B cell (primary cell): ENCODE measurements around the gene TCF7L2. TPM values are rescaled to one million over a fixed set of nuclear protein-coding genes. Genes with fewer than 3 reads are reported as not detected.

Experiments
- ATAC-seq: fragments of 200-7000 bp; cut with Tn5 transposase; one replicate; pipeline ENCODE4 v1.10.0; 2021; ENCODE audit warnings: low read depth, mild to moderate bottlenecking, moderate number of reproducible peaks, moderate library complexity
- CTCF ChIA-PET: fragments of 350-600 bp; sonication (Branson Sonifier 250); formaldehyde crosslinking; loops from one replicate; lab custom pipeline; 2021; ENCODE audit warnings: antibody characterized with exemption, inconsistent platforms; lab: Charles Lee
- POLR2A ChIA-PET: fragments of 350-600 bp; sonication (Branson Sonifier 250); formaldehyde crosslinking; loops from one replicate; lab custom pipeline; 2021; ENCODE audit warnings: antibody characterized with exemption; lab: Charles Lee
- DNase-seq: peaks from one replicate; pipeline ENCODE4 v3.0.0; 2013
- H2AFZ ChIP-seq: 2 replicates; pipeline ENCODE4 v1.6.1; 2012; ENCODE audit warnings: mild to moderate bottlenecking, low read depth, low read length; ENCODE audit not compliant: insufficient read depth, poor library complexity, severe bottlenecking
- H3K27ac ChIP-seq, 2 donors: 1 replicate in 1 of 2; 2 replicates in 1 of 2; pipeline ENCODE4 v1.5.1; 2012 to 2013; ENCODE audit warnings: low read length in 2 of 2, mild to moderate bottlenecking in 2 of 2, moderate library complexity in 1 of 2
- H3K27me3 ChIP-seq, 4 experiments: fragments of 200-600 bp in 1 of 4; sonication (generic) in 1 of 4; replicated peaks in 1 of 4; 1 replicate in 2 of 4; 2 replicates in 2 of 4; pipeline versions ENCODE4 v1.6.1 to v1.7.0; 2013 to 2016; ENCODE audit warnings: low read length in 3 of 4, mild to moderate bottlenecking in 2 of 4, mixed read lengths in 1 of 4, moderate library complexity in 1 of 4; ENCODE audit not compliant: insufficient read depth in 4 of 4, control insufficient read depth in 3 of 4; ENCODE audit errors: control extremely low read depth in 1 of 4
- H3K36me3 ChIP-seq, 2 experiments: replicated peaks in 1 of 2; 1 replicate in 1 of 2; 2 replicates in 1 of 2; pipeline versions ENCODE4 v1.6.1 to v1.7.1; 2013; ENCODE audit warnings: low read length in 1 of 2; ENCODE audit not compliant: insufficient read depth in 2 of 2, control insufficient read depth in 1 of 2; ENCODE audit errors: control extremely low read depth in 1 of 2, extremely low read depth in 1 of 2
- H3K4me1 ChIP-seq, 2 donors: fragments of 200-600 bp in 1 of 2; sonication (generic) in 1 of 2; 1 replicate in 1 of 2; 2 replicates in 1 of 2; pipeline versions ENCODE4 v1.5.1 to v1.6.1; 2013 to 2017; ENCODE audit warnings: low read length in 2 of 2; ENCODE audit not compliant: control insufficient read depth in 2 of 2, insufficient read depth in 2 of 2
- H3K4me2 ChIP-seq: replicated peaks from 2 replicates; pipeline ENCODE3; 2012; ENCODE audit warnings: mild to moderate bottlenecking, low read depth, low read length; ENCODE audit not compliant: poor library complexity, severe bottlenecking
- H3K4me3 ChIP-seq, 5 experiments: fragments of 200-600 bp in 1 of 5; sonication (generic) in 1 of 5; 1 replicate in 3 of 5; 2 replicates in 2 of 5; pipeline versions ENCODE4 v1.5.1 to v1.7.0; 2011 to 2016; ENCODE audit warnings: low read length in 4 of 5, mild to moderate bottlenecking in 4 of 5, low read depth in 2 of 5, control low read depth in 1 of 5, moderate library complexity in 1 of 5; ENCODE audit not compliant: insufficient read depth in 1 of 5; ENCODE audit errors: control extremely low read depth in 1 of 5, extremely low read depth in 1 of 5
- H3K79me2 ChIP-seq: fragments of 200-600 bp; sonication (generic); one replicate; pipeline ENCODE4 v1.6.0; 2016; ENCODE audit warnings: low read length; ENCODE audit not compliant: control insufficient read depth, insufficient read depth
- H3K9ac ChIP-seq: fragments of 200-600 bp; sonication (generic); 2 replicates; pipeline ENCODE4 v1.6.1; 2017; ENCODE audit warnings: mild to moderate bottlenecking, low read length, moderate library complexity
- H3K9me3 ChIP-seq, 3 donors: one replicate each; pipeline versions ENCODE4 v1.6.1 to v1.7.1; 2013; ENCODE audit warnings: low read length in 2 of 3; ENCODE audit not compliant: control insufficient read depth in 2 of 3, insufficient read depth in 1 of 3; ENCODE audit errors: control extremely low read depth in 1 of 3
- H4K20me1 ChIP-seq: 2 replicates; pipeline ENCODE4 v1.6.0; 2012; ENCODE audit warnings: mild to moderate bottlenecking, low read length; ENCODE audit not compliant: insufficient read depth, control insufficient read depth, poor library complexity, severe bottlenecking
- H3K27ac Mint-ChIP-seq: one replicate; pipeline ENCODE4 v1.8.0; 2021; ENCODE audit warnings: mixed read lengths
- H3K27me3 Mint-ChIP-seq: one replicate; pipeline ENCODE4 v1.8.0; 2021; ENCODE audit warnings: mixed read lengths
- H3K4me1 Mint-ChIP-seq: one replicate; pipeline ENCODE4 v1.8.0; 2021; ENCODE audit warnings: mixed read lengths
- H3K4me3 Mint-ChIP-seq: one replicate; pipeline ENCODE4 v1.8.0; 2021; ENCODE audit warnings: mixed read lengths
- H3K9me3 Mint-ChIP-seq: one replicate; pipeline ENCODE4 v1.8.0; 2022; ENCODE audit warnings: mixed read lengths; ENCODE audit not compliant: insufficient read depth
- EZH2 ChIP-seq: IDR thresholded peaks from 2 replicates; pipeline ENCODE4 v1.6.1; 2012; ENCODE audit warnings: borderline replicate concordance, low read depth, mild to moderate bottlenecking, moderate library complexity, low read length; ENCODE audit not compliant: insufficient read depth, poor library complexity, severe bottlenecking
- WGBS: methylation state at CpG from one replicate; pipeline ENCODE4 v1.1.5; 2013; ENCODE audit warnings: missing lambda C conversion rate; ENCODE audit not compliant: insufficient coverage; 5-methylcytosine and 5-hydroxymethylcytosine counted together
- intact Hi-C: fragments of 100-400 bp; cut with micrococcal nuclease; formaldehyde crosslinking; loops from one replicate; pipeline ENCODE4 v1.10.0; 2022
- polyA plus RNA-seq: library from polyadenylated mRNA; depleted of rRNA; stranded (reverse); fragments of >200 nt; gene quantifications from 2 replicates; pipeline ENCODE4 v1.2.3, GENCODE V29; 2012
- total RNA-seq, 2 donors: library from RNA; stranded (reverse); fragments of 120-200 nt in 1 of 2; gene quantifications; 1 replicate in 1 of 2; 2 replicates in 1 of 2; pipeline versions ENCODE4 v1.2.3 to v1.2.4, GENCODE V29; 2013 to 2022
- TF ChIP-seq, protein P1 (sequence below): fragments of 200-600 bp; IDR thresholded peaks from one replicate; pipeline ENCODE4 v1.8.0; 2022; ENCODE audit warnings: antibody characterized with exemption, mild to moderate bottlenecking

The TCF7L2 gene
- total and polyA plus RNA-seq, 2 donors (not counting 1 experiment from before 2014, with no cell fraction given): 0.48 to 1.1 TPM

DNA sequence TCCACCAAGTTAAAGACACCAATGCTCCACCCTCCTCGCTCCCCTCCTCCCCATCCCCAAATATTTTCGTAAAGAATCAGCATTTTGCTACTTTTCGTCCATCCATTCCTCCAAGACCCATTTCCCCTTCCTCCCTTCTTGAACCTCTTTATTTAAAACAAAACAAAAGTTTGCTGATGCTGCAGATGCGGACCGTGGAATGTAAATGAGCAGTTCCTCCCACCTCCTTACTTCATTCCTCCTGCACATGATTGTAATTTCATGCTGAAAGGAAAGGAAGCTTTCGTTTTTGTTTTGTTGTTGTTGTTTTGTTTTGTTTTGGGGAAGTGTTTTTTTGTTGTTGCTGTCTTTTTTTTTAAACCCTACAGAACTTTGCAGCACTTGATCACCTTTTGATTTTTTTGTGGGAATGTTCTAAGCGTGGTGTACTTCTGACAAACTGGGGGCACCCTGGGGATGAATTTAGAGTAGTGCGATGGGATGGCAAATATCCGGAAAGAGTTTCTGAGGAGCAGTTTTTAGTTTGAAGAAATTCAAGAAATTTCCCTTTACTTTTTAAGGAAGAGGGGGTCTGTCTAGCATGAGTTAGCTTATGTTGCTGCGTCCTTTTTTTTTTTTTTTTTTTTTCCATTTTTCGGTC, 177.3 kb downstream of the TCF7L2 start:
- Histone ChIP-seq H3K36me3 (no peaks in the 10 kb centered on the region), H3K9me3 (no peaks in the 10 kb centered on the region), H3K4me2 (no peak overlapping the region), H3K4me1 (peaks cover 0 to 4% of the 10 kb centered on the region in 2 donors), H3K9ac (no peak overlapping the region), H3K27ac (no peak overlapping the region), H3K27me3 (peaks cover 0 to 21% (median 16%) of the 10 kb centered on the region in 4 experiments), H4K20me1 (no peaks in the 10 kb centered on the region), H2AFZ (no peak overlapping the region), H3K4me3 (no peak overlapping the region), H3K79me2 (no peaks in the 10 kb centered on the region)
- CTCF ChIA-PET: interaction anchor here (1.2 kb wide), 1 partner anchor 25 kb away, joined by 3 read pairs; no protein-coding TSS in a partner anchor
- 94% methylated on average over 3 of the region's 11 CpGs for WGBS
- ATAC-seq: no peak
- Mint-ChIP-seq H3K27ac (no peak overlapping the region), H3K9me3 (no peaks in the 10 kb centered on the region), H3K4me1 (peaks cover 5% of the 10 kb centered on the region), H3K4me3 (no peak overlapping the region), H3K27me3 (peaks cover 60% of the 10 kb centered on the region)
- intact Hi-C loops: no loop called here
- TF ChIP-seq, protein P1, sequence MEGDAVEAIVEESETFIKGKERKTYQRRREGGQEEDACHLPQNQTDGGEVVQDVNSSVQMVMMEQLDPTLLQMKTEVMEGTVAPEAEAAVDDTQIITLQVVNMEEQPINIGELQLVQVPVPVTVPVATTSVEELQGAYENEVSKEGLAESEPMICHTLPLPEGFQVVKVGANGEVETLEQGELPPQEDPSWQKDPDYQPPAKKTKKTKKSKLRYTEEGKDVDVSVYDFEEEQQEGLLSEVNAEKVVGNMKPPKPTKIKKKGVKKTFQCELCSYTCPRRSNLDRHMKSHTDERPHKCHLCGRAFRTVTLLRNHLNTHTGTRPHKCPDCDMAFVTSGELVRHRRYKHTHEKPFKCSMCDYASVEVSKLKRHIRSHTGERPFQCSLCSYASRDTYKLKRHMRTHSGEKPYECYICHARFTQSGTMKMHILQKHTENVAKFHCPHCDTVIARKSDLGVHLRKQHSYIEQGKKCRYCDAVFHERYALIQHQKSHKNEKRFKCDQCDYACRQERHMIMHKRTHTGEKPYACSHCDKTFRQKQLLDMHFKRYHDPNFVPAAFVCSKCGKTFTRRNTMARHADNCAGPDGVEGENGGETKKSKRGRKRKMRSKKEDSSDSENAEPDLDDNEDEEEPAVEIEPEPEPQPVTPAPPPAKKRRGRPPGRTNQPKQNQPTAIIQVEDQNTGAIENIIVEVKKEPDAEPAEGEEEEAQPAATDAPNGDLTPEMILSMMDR: no peak
- no peak for TF ChIP-seq EZH2
- POLR2A ChIA-PET: no interaction called here
- no peak for DNase-seq

DNA sequence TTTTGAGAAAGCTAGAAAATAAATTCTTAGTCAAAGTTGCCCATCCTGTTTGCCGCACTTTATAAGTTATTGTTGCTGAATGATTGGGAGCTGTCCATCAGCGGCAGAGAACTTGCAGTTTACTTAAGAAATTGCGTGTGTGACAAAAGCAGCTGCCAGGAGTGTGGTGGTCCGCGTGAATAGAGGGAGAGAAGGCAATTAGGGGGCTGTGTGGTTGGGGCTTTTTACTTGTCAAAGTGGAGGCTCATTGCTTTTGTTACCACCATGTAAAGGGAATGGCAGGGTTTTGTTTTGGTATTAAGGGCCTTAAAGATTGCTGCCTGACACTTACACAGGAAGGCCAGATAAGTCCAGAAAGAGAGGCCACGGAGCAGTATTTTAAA, 177.8 kb downstream of the TCF7L2 start:
- ChIA-PET CTCF (interaction anchor here (1.2 kb wide), 1 partner anchor 25 kb away, joined by 3 read pairs; no protein-coding TSS in a partner anchor), POLR2A (no interaction called here)
- Histone ChIP-seq H3K79me2 (no peaks in the 10 kb centered on the region), H3K9ac (no peak overlapping the region), H3K4me2 (no peak overlapping the region), H3K9me3 (no peaks in the 10 kb centered on the region), H2AFZ (no peak overlapping the region), H3K36me3 (no peaks in the 10 kb centered on the region), H3K4me3 (no peak overlapping the region), H3K27me3 (peaks cover 0 to 21% (median 16%) of the 10 kb centered on the region in 4 experiments), H3K4me1 (peaks cover 0 to 4% of the 10 kb centered on the region in 2 donors), H4K20me1 (no peaks in the 10 kb centered on the region), H3K27ac (no peak overlapping the region)
- no peak for ATAC-seq
- intact Hi-C loops: no loop called here
- Mint-ChIP-seq H3K4me3 (no peak overlapping the region), H3K27me3 (peaks cover 65% of the 10 kb centered on the region), H3K9me3 (no peaks in the 10 kb centered on the region), H3K27ac (no peak overlapping the region), H3K4me1 (peaks cover 5% of the 10 kb centered on the region)
- TF ChIP-seq, protein P1: no peak
- no peak for TF ChIP-seq EZH2
- WGBS: 95% methylated on average over 5 of the region's 6 CpGs
- no peak for DNase-seq
